ENCODE measurements around the gene DNHD1.
A peak's percentile ranks its signal among the peaks of the same experiment; 100 is the strongest.

Gene DNHD1

DNA sequence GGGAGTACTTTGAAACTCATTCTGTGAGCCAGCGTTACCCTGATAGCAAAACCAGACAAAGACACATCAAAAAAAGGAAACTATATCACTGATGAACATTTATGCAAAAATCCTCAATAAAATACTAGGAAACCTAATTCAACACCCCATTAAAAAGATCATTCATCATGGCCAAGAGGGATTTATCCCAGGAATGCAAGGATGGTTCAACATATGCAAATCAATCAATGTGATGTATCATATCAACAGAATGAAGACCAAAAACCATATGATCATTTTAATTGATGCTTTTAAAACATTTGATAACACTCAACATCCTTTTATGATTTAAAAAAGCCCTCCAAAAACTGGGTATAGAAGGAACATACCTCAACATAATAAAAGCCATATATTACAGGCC is 86.5 kb downstream of the DNHD1 start:
- DNase-seq (ENCODE audit: low read depth in 1 of 2, low spot score in 1 of 2) = no peak

DNA sequence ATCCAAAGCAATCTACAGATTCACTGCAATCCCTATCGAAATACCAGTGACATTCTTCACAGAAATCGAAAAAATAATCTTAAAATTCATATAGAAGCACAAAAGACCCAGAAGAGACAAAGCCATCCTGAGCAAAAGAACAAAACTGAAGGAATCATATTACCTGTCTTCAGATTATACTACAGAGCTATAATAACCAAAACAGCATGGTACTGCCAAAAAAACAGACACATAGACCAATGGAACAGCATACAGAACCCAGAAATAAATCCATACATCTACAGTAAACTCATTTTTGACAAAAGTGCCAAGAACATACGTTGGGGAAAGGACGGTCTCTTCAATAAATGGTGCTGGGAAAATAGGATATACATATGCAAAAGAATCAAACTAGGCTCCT is 87.4 kb downstream of the DNHD1 start:
- DNase-seq (ENCODE audit: low read depth in 1 of 2, low spot score in 1 of 2) = no peak

DNA sequence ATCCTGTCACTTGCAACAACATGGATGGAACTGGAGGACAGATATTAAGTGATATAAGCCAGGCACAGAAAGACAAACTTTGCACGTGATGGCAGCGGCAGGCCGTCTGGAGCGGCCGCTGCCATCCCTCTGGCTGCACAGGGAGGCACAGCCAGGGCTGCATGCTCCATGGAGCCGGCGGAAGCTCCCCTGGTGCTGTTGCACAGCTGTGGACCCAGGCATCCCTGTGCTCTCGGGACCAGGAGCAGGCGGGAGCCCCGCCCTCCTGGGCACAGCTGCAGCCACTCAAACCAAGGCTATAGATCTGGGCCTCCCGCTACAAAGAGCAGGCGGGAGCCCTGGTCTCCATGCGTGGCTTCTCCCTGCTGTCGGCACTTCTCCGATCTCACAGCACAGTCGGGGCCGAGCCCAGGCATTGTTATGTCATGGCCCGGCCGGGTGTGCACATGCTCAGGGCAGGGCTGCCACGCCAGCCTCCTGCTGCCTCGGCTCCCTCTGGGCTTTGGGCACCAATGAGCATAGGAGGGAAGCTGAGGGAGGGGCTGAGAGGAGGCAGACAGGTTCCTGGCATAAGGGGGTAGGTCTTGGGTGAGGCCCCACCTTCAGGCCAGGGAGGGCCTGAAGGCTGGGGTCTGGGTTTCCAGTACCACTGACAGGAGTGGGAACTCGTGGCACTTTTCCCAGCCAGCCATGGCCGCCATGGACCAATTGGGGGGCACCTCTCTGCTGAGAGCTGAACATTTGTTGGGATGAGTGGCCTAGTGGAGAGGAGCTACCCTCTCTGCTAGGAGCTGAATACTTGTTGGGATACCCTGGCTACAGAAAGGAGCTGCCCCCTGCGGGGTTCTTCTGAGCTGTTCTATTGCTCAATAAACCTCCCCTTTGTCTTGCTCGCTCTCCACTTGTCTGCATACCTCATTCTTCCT is 89.6 kb downstream of the DNHD1 start:
- no peak for DNase-seq (ENCODE audit: low read depth in 1 of 2, low spot score in 1 of 2)

DNA sequence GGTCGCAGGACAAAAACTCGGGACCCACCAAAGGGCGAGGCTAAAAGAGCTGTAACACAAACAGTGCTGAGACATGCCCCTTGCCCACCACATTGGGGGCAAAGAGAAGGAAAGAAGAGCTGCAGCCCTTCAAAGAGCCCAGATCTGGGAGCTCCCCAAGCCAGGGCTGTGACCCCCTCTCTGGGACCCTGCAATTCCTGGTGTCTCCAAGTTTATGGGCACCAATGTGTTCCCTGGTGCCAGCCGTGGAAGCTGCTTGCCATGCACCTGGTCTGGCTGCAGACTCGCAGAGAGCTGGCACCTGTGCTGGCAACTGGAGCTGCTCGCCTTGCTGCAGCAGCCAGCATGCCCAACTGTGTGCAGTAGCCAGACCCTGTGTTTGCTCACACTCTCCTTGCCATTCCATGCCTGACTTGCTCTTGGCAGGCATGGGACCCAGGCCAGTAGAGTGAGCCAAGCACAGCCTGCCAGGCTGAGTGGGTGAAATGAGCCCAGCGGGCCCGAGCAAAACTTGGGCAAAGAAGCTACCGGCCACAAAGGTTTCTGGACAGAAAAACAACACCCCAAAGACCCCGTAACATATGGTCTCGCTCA is 90.4 kb downstream of the DNHD1 start:
- DNase-seq (ENCODE audit: low read depth in 1 of 2, low spot score in 1 of 2) = no peak

DNA sequence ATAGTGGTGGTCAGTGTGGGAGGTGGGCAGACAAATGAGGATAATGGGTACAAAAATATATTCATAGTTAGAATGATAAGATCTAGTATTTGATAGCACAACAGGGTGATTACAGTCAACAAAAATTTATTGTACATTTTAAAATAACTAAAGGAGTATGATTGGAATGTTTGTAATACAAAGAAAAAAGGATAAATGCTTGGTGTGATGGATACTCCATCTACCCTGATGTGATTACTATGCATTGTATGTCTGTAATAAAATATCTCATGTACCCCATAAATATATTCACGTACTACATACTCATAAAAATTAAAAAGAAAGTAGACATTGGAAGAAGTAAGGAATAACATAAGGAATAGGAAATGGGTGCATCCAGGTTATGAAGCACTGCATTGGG is 90.9 kb downstream of the DNHD1 start:
- DNase-seq (ENCODE audit: low read depth in 1 of 2, low spot score in 1 of 2) = no peak

DNA sequence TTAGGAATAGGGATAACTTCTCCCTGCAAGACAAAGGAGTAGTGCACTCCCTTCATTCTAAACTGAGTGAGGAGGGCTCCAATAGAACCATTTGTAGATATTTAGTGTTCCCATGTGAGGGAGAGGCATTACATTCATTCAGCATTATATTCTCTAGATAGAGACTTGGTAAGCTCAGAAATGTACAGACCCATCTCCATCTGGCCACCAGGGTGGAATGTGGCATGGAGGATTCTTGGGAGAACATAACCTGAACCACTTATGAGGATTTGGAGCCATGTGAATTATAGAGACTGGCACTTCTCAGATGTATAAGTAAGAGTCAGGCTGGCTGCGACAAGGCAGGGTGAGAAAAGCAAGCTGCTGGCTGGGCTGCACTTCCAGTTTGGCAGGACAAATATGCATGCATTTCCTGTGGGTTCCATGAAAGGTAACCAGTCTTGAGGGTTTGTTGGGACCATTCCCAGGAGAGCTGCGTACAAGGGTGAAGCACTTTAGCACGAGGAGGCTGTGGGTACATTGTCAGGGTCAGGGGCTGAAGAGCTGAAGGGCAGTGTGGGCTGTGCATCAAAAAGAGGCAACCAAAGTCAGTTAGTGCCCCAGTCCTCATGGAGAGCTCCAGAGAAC is 97.2 kb downstream of the DNHD1 start:
- DNase-seq (ENCODE audit: low read depth in 1 of 2, low spot score in 1 of 2) = no peak

DNA sequence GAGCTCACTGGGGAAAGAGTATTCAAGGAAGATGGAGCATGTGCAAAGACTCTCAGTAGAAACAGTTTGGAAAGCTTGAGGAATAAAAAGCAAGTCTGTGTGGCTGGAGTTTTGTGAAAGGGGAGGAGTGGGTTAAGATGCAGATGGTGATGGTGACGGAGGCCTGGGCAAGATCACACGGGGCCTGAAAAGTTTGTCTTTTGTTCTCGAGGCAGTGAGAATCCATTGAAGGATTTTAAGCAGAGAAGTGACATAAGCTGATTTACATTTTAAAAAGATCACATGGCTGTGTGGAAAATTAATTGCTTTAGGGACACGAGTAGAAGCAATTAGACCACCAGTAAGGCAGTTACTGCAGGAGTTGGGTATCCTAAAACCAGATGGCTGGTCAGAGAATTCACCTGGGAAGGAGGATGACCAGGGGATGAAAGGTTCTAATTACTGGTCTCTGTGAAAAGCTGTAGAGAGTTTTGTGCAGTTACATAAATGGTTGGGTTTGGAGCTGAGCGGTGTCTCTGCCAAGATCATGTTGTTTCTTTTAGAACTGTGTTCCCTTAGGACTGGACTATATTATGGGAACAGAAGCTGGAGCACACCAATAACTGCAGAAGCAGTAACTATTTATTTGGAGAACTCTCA is 99.3 kb downstream of the DNHD1 start:
- DNase-seq (ENCODE audit: low read depth in 1 of 2, low spot score in 1 of 2) = no peak

DNA sequence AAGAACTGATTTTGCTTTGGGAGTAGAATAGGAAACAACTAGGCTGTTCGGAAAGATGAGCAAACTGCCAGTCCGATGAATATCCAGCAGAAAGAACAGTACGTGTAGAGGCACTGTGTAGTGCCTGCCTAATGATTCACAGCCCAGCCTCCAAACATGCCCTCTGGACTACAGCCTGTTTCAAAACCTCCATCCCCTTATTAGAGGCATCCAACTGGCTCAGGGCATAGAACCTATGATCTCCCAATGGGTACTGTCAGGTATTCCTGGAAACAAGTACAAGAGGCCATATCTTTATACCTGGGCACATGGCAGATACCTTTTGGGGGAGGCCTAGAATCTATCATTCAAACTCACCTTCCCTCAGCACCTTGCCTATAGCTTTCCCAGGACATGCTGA is 101.5 kb downstream of the DNHD1 start:
- no peak for DNase-seq (ENCODE audit: low read depth in 1 of 2, low spot score in 1 of 2)

DNA sequence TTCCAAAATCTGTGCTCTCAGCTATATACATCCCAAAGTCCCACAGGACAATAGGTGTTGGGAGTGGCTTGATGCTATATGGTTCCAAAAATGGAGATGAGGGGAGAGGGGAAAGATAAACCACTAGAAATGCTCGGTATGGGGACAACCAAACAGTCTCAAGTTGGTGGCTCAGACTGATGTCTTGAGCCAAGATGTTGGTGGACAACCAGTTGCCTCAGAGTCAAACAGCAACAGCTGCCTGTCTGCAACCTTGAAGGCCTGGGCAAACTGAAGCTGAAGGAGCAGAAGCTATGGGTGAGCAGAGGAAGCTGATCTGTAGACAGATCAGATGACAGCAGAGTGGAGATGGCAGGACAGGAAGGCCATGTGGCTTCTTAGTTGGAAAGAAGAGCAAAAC is 102.4 kb downstream of the DNHD1 start:
- DNase-seq (ENCODE audit: low read depth in 1 of 2, low spot score in 1 of 2) = no peak

DNA sequence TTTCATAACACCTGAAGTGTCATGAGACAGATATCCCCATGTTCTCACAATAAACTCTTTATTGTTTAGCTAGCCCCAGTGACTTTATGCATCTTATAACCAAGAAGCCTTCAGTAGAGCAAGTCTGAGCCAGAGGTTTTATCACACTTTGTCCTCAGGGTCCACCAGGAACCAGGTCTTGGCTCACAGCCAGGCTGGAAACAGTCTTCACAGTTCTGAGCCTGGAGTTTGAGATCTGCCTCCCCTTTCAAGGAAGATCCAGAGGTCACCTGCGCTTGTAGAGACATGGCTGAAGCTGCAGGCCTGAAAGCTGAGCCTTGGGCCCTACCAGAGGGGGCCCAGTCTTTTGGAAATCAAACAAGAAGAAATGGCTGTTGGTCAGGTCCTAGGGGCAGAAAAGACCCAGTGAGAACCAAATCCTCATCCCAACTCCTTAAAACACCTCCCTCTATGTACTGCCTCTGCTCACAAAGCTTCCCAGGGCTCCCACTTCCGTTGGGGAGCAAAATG is 102.9 kb downstream of the DNHD1 start:
- DNase-seq (ENCODE audit: low read depth in 1 of 2, low spot score in 1 of 2) = no peak

DNA sequence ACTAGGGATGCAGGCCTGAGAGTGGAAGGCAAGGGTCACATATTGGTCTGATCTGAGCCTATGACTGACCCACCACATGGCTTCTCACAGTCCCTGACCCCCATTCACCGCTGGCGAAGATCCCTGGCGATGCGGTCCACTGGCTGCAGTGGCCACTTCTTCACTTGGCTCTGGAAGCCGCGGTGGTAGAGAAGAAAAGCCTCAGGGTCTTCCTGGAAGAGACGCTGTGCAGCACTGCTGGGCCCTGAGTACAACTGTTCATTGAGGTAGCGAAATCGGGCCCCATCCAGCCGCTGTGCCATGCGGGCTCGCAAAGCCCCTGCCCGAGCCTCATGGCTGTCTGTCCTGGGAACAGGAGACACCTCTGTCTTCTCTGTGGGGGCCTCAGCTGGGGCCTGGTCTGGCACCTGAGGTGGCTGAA is 104.0 kb downstream of the DNHD1 start:
- DNase-seq (ENCODE audit: low read depth in 1 of 2, low spot score in 1 of 2) = no peak

DNA sequence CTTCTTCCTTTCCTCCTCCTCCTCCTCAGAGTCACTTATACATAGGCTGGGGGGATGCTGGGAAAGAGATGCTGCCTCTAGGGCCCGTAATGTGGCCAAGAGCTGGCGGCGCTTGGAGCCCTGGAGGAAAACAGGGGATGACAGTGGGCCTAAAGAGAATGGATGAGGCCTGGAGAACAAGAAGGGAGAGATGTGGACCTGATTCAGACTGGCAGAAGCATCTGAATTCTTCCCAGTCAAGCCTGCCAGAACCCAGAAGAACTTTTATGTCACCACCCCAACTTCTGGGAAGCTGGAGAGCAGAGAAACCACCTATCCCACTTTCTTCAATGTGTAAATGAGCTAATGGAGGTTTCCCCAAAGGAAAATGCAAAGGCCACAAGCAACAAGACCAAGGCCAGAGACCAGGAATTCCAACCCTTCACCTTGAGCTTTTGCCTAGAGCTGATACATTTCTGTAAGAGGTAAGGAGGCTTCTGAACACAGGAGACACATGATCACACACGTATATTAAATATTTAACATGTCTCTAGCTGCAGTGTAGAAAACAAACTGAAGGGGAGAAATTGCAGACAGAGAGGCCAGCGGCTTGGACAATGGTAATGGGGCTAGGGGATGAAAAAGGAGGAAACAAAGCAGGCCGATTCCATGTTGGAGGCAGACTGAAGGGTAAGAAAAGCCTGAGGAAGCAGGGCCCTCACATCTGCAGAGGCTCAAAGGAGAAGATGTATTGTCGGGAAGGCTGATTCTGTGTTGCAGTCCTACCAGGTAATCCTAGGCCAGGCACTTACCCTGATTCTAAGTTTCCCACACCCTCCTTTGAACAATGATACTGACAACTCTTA is 105.2 kb downstream of the DNHD1 start:
- no peak for DNase-seq (ENCODE audit: low read depth in 1 of 2, low spot score in 1 of 2)

DNA sequence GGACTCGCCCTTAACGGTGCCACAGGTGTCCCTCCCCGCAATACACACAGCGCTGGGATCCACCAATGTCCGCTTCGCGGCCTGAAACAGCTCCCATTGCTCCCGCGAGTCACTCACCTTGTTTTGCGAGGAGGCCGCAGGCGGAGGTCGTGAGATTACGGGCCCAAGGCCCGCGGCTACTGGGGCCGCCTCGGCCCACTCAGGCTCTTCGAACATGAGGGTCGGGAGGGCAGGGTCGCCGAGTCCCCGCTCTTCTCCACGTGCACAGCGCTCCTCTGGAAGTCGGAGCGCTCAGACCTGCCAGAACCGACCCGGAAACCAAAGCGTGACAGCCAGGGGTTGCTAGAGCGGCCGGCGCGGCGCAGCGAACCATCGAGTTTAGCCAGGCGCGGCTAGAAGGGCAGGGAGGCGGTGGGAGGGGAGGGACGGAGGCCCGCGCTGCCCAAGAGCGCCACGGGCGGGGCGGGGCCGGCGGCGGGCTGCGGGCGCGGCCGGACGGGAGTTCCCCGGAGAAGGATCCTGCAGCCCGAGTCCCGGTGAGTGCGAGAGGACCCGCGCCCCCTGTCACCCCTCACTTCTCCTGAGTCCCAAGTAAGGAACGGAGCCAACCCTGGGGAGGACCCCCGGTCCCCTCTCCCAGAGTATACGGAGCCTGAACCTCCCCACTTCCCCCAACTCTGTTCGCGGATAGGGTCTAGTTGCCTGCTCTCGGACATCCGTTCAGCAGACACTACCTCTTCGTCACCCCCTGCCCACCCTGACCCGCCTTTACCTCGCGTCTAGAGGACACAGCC is 106.4 kb downstream of the DNHD1 start, which contains the start of the genes ILK and RRP8:
Gene ILK, plus strand, starts transcription at position 488 of the 794 bp plus-strand sequence. CDS start 498 bp downstream, outside the sequence.
Gene RRP8, minus strand, starts transcription at position 330 of the 794 bp plus-strand sequence. Its CDS starts 114 bp downstream, at position 216.
- peak; percentile 72 to 76 for DNase-seq (ENCODE audit: low read depth in 1 of 2, low spot score in 1 of 2)

DNA sequence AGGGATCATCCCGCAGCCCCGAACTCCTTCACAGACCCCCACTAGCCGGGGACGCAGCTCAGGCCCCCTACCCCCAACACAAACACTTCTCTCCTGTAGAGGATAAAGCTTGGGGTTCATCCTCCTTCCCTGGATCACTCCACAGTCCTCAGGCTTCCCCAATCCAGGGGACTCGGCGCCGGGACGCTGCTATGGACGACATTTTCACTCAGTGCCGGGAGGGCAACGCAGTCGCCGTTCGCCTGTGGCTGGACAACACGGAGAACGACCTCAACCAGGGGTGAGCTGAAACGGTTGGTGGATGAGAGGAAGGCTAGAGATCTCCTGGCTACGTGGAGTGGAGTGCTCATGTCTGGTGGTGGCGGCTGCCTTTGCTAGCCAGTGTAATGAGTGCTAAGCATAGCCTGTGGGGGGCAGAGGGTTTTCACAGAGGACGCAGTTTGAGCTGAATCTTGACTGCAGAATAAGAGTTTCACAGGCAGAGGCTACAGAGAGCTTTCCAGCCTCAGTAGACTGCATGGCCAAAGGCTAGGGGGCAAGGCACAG is 107.1 kb downstream of the DNHD1 start:
- peak in 1 of 2 donors; percentile 29 for DNase-seq (ENCODE audit: low read depth in 1 of 2, low spot score in 1 of 2)

DNA sequence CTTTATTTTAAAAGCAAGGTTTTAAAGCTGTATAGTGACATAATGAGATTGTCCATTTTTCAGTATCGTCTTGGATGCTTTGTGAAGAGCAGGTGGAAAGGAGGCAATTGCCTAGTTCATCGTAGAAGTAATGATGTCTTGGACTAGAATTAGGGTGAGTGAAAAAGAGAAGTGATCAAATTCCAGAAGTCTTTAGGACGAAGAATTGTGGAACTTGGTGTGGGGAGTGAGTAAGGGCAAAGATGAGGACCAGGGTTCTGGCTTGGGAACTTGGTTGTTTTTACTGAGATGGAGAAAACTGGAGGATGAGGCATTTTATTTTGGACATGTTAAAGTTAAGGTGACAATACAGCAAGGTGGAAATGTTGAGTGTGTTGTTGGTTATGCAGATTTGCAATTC is 107.7 kb downstream of the DNHD1 start:
- DNase-seq (ENCODE audit: low read depth in 1 of 2, low spot score in 1 of 2) = no peak

DNA sequence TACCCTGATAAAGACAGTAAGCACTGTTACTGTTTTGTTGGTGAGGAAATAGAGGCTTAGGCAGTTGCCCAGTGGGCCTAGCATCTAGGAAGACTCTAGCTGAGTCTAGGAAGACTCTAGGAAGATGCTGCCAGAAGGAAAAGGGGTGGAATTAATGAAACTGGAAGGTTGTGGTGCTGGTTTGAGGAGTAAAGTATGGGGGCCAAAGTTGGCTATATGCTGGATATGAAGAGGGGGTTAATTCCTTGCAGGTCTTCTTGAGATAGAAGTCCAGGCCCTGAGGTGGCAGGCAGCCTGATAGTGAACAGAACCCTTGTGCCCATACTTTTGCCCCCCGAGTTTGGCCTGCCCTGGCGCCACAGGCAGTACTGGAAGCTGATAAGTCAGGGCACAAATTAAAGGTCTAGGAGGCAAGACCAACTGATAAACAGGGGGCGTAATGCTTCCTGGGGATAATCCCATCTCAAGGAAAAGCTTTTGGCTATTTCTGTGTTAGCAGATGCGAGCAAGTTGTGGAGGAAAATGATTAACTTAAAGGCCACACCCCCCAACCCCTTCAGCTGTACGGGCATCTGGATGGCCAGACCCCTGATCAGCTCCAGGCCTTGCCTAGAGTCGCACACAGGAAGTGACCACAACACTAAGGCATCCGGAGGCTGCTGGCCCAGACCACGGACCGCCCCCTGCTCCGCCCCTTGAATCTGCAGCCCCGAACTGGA is 109.5 kb downstream of the DNHD1 start:
- DNase-seq (ENCODE audit: low read depth in 1 of 2, low spot score in 1 of 2) = no peak

DNA sequence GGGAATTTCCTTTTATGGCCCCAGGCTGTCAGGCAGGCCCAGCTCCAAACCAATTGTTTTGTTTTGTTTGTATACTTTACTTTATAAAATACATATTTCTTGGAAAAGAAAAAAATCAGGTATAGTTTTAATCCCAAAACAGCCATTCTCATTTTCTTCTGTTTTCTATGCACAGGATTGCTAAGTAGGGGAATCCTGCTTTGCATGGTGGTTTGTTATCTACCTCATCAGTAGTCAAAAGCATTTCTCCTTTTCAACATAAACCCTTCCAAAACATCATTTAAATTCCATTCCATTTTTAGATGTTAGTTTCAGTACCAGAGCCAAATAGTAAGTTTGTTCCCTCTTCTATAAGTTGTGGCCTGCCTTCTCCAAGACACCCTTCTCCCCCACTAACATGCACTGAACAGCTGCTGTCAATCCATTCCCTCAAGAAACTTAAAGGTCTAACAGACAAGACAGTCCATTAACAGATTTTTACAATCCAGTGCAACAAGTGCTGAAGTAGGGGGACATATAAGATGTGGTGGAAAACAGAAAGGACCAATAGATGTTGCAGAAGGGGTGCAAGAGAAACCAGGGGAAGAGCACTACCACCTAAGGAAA is 110.2 kb downstream of the DNHD1 start:
- no peak for DNase-seq (ENCODE audit: low read depth in 1 of 2, low spot score in 1 of 2)

DNA sequence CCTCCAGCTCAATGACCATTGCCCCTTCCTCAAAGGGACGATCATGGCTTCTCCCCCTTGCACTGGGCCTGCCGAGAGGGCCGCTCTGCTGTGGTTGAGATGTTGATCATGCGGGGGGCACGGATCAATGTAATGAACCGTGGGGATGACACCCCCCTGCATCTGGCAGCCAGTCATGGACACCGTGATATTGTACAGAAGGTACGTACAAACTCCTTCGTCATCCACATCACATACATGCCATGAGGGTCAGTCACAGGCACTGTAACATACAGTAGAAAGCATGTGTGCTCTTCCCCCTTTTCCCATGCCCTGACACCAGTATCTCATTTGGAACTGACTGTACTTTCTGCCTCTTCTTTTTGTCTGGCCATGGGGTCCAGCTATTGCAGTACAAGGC is 110.9 kb downstream of the DNHD1 start:
- no peak for DNase-seq (ENCODE audit: low read depth in 1 of 2, low spot score in 1 of 2)
